Measurements from ENCODE around the gene RIN3.

- TF ChIP-seq CTCF (IDR thresholded peaks at IDR 0.05; ENCODE audit: low read depth, low read length) (no peak), POLR2A (IDR thresholded peaks at IDR 0.05; ENCODE audit: extremely low read depth, insufficient read length) (no peak), MYC (IDR thresholded peaks at IDR 0.05; ENCODE audit: low read depth, low read length) (no peak)
These were observed 205.1 kb downstream of the RIN3 start for GRCh38 chr14:92718664-92719063.

All from NB4 (cell line).